NAMALWA (cell line): ENCODE data around the gene PMM2.
A peak's percentile ranks its signal among the peaks of the same experiment; 100 is the strongest.
"Not testable (repeated sequence)": the region's sequence is repeated elsewhere in the genome, so short reads cannot be mapped to it uniquely, and the experiment has no call there.

ENCODE experiments used
- DNase-seq: peaks from one replicate; pipeline ENCODE4 v3.0.0-alpha.2; 2015; ENCODE audit warnings: low spot score

PMM2 gene

GRCh38 chr16:8782673-8783072 lies 15.0 kb upstream of the PMM2 start:
- DNase-seq = no peak

- no peak for DNase-seq
These were observed 12.2 kb upstream of the PMM2 start for GRCh38 chr16:8785408-8785807.

- DNase-seq = not testable (repeated sequence)
These were observed 11.3 kb upstream of the PMM2 start for GRCh38 chr16:8786316-8786715.

- no peak for DNase-seq
These were observed 9.0 kb upstream of the PMM2 start for GRCh38 chr16:8788578-8789172.

- DNase-seq = no peak
These were observed 2.5 kb upstream of the PMM2 start for GRCh38 chr16:8795091-8795490.

GRCh38 chr16:8795818-8796217 lies 1.8 kb upstream of the PMM2 start:
- no peak for DNase-seq

GRCh38 chr16:8796469-8797363 lies 923 bp upstream of the PMM2 start:
- DNase-seq = peak; percentile 21

GRCh38 chr16:8798174-8798527 lies 512 bp downstream of the PMM2 start:
- DNase-seq = no peak

- no peak for DNase-seq
These were observed 1.0 kb downstream of the PMM2 start for GRCh38 chr16:8798535-8799157.

GRCh38 chr16:8801701-8802100 lies 4.1 kb downstream of the PMM2 start:
- DNase-seq = no peak

- DNase-seq = not testable (repeated sequence)
These were observed 6.1 kb downstream of the PMM2 start for GRCh38 chr16:8803733-8804132.

GRCh38 chr16:8804313-8804712 lies 6.7 kb downstream of the PMM2 start:
- no peak for DNase-seq

- no peak for DNase-seq
These were observed 8.8 kb downstream of the PMM2 start for GRCh38 chr16:8806272-8806983.

- DNase-seq = no peak
These were observed 9.6 kb downstream of the PMM2 start for GRCh38 chr16:8807189-8807588.

GRCh38 chr16:8808009-8808408 lies 10.4 kb downstream of the PMM2 start:
- DNase-seq = no peak

GRCh38 chr16:8808613-8809353 lies 11.1 kb downstream of the PMM2 start:
- no peak for DNase-seq

- DNase-seq = no peak
These were observed 14.7 kb downstream of the PMM2 start for GRCh38 chr16:8812162-8812843.

GRCh38 chr16:8814095-8814806 lies 16.6 kb downstream of the PMM2 start:
- no peak for DNase-seq

GRCh38 chr16:8816967-8817655 lies 19.5 kb downstream of the PMM2 start:
- DNase-seq = no peak
